Neuronal stem cell (in vitro differentiated cells): ENCODE data around the gene ZP4.
A peak's percentile ranks its signal among the peaks of the same experiment; 100 is the strongest.

Source experiments
- DNase-seq: peaks from one replicate; pipeline ENCODE4 v3.0.0-alpha.2; 2013; ENCODE audit warnings: low spot score
- H2AFZ ChIP-seq: one replicate; pipeline ENCODE4 v1.6.1; 2013; ENCODE audit warnings: mild to moderate bottlenecking, low read length, inconsistent platforms
- H2AK5ac ChIP-seq: 2 replicates; pipeline ENCODE4 v1.6.1; 2013; ENCODE audit warnings: low read depth, mild to moderate bottlenecking, inconsistent platforms, low read length, moderate library complexity, mixed read lengths
- H2BK120ac ChIP-seq: 2 replicates; pipeline ENCODE4 v1.6.1; 2013; ENCODE audit warnings: low read depth, mild to moderate bottlenecking, inconsistent platforms, low read length, moderate library complexity, mixed read lengths
- H2BK12ac ChIP-seq: one replicate; pipeline ENCODE4 v1.6.1; 2013; ENCODE audit warnings: low read length, inconsistent platforms
- H2BK15ac ChIP-seq: 2 replicates; pipeline ENCODE4 v1.6.1; 2013; ENCODE audit warnings: mild to moderate bottlenecking, low read length, inconsistent platforms, mixed read lengths
- H2BK5ac ChIP-seq: one replicate; pipeline ENCODE4 v1.6.1; 2013; ENCODE audit warnings: inconsistent platforms, mild to moderate bottlenecking, low read length, moderate library complexity
- H3K14ac ChIP-seq: one replicate; pipeline ENCODE4 v1.6.1; 2013; ENCODE audit warnings: low read length, inconsistent platforms
- H3K18ac ChIP-seq: 2 replicates; pipeline ENCODE4 v1.6.1; 2013; ENCODE audit warnings: low read length, inconsistent platforms
- H3K23ac ChIP-seq: 2 replicates; pipeline ENCODE4 v1.6.1; 2013; ENCODE audit warnings: low read depth, mild to moderate bottlenecking, mixed read lengths, low read length, inconsistent platforms; ENCODE audit not compliant: poor library complexity
- H3K27ac ChIP-seq: replicated peaks from 3 replicates; pipeline ENCODE4 v1.5.1; 2013; ENCODE audit warnings: low read length, inconsistent platforms
- H3K27me3 ChIP-seq, 3 experiments: 2 replicates each; pipeline ENCODE4 v1.6.1; 2013; ENCODE audit warnings: low read length in 3 of 3, mild to moderate bottlenecking in 2 of 3, inconsistent platforms in 1 of 3, low read depth in 1 of 3, mixed read lengths in 1 of 3, moderate library complexity in 1 of 3; ENCODE audit not compliant: control insufficient read depth in 3 of 3, insufficient read depth in 3 of 3
- H3K36me3 ChIP-seq, 2 donors: replicated peaks in 1 of 2; 2 replicates each; pipeline ENCODE4 v1.6.1; 2013; ENCODE audit warnings: low read length in 2 of 2; ENCODE audit not compliant: control insufficient read depth in 2 of 2, insufficient read depth in 2 of 2
- H3K4ac ChIP-seq: 2 replicates; pipeline ENCODE4 v1.6.1; 2013; ENCODE audit warnings: inconsistent platforms, mild to moderate bottlenecking, low read length, moderate library complexity
- H3K4me1 ChIP-seq, 2 donors: 1 replicate in 1 of 2; 2 replicates in 1 of 2; pipeline ENCODE4 v1.6.1; 2013; ENCODE audit warnings: low read length in 2 of 2, low read depth in 1 of 2; ENCODE audit not compliant: control insufficient read depth in 2 of 2, insufficient read depth in 1 of 2
- H3K4me2 ChIP-seq: one replicate; pipeline ENCODE4 v1.6.1; 2013; ENCODE audit warnings: mild to moderate bottlenecking, low read length, inconsistent platforms; ENCODE audit not compliant: insufficient read depth, poor library complexity, severe bottlenecking
- H3K4me3 ChIP-seq, 2 donors: 2 replicates each; pipeline ENCODE4 v1.5.1; 2013; ENCODE audit warnings: low read length in 2 of 2, mild to moderate bottlenecking in 2 of 2, inconsistent platforms in 1 of 2, moderate library complexity in 1 of 2
- H3K79me1 ChIP-seq: one replicate; pipeline ENCODE4 v1.6.1; 2013; ENCODE audit warnings: low read depth, mild to moderate bottlenecking, inconsistent platforms, low read length, moderate library complexity
- H3K9ac ChIP-seq: one replicate; pipeline ENCODE4 v1.6.1; 2013; ENCODE audit warnings: mild to moderate bottlenecking, low read depth, low read length, inconsistent platforms; ENCODE audit not compliant: poor library complexity
- H3K9me3 ChIP-seq, 2 donors: replicated peaks in 1 of 2; 2 replicates each; pipeline versions ENCODE3 to v1.6.1; 2013; ENCODE audit warnings: low read length in 2 of 2, mild to moderate bottlenecking in 2 of 2, inconsistent platforms in 1 of 2, low read depth in 1 of 2, mixed read lengths in 1 of 2, moderate library complexity in 1 of 2; ENCODE audit not compliant: control insufficient read depth in 2 of 2, insufficient read depth in 1 of 2
- H4K8ac ChIP-seq: one replicate; pipeline ENCODE4 v1.6.1; 2013; ENCODE audit warnings: low read depth, mild to moderate bottlenecking, inconsistent platforms, low read length, moderate library complexity
- H4K91ac ChIP-seq: one replicate; pipeline ENCODE4 v1.6.1; 2013; ENCODE audit warnings: low read length, low read depth, mild to moderate bottlenecking, inconsistent platforms; ENCODE audit not compliant: poor library complexity
- WGBS, 2 donors: extraction: QIAGEN DNeasy Blood & Tissue Kit; methylation state at CpG; one replicate each; pipeline ENCODE4 v1.1.7; 2013; ENCODE audit warnings: missing lambda C conversion rate in 2 of 2, mixed read lengths in 1 of 2; ENCODE audit not compliant: insufficient read length in 2 of 2, insufficient replicate concordance in 1 of 2; ENCODE audit errors: extremely low coverage in 2 of 2; 5-methylcytosine and 5-hydroxymethylcytosine counted together

Gene ZP4

GRCh38 chr1:237884237-237884636 is 6.5 kb downstream of the ZP4 start:
- H3K4me2 ChIP-seq, result no peak overlapping the region
- H2BK15ac ChIP-seq, result no peak overlapping the region
- H3K9me3 ChIP-seq, result no peaks in the 10 kb centered on the region
- H3K4ac ChIP-seq, result no peak overlapping the region
- no peak overlapping the region for H3K18ac ChIP-seq
- H4K8ac ChIP-seq, result no peak overlapping the region
- DNase-seq, result no peak
- H2AK5ac ChIP-seq, result no peak overlapping the region
- H3K79me1 ChIP-seq, result no peaks in the 10 kb centered on the region
- no peak overlapping the region for H2BK120ac ChIP-seq
- no peaks in the 10 kb centered on the region for H3K27me3 ChIP-seq
- no peaks in the 10 kb centered on the region for H3K36me3 ChIP-seq
- no peak overlapping the region for H2BK5ac ChIP-seq
- no peak overlapping the region for H2AFZ ChIP-seq
- H3K27ac ChIP-seq, result no peak overlapping the region
- H3K23ac ChIP-seq, result no peak overlapping the region
- no peak overlapping the region for H3K9ac ChIP-seq
- no peak overlapping the region for H4K91ac ChIP-seq
- H3K14ac ChIP-seq, result no peak overlapping the region
- WGBS, 2 donors, result no CpG with 5 or more reads among the region's 2 CpGs
- H3K4me1 ChIP-seq, result no peaks in the 10 kb centered on the region
- H3K4me3 ChIP-seq, result no peak overlapping the region
- H2BK12ac ChIP-seq, result no peak overlapping the region

GRCh38 chr1:237879195-237879594 is 11.5 kb downstream of the ZP4 start:
- no peak overlapping the region for H3K14ac ChIP-seq
- no peak overlapping the region for H3K23ac ChIP-seq
- no peaks in the 10 kb centered on the region for H3K36me3 ChIP-seq
- H3K4me2 ChIP-seq, result no peak overlapping the region
- no peak overlapping the region for H2AFZ ChIP-seq
- H3K4me1 ChIP-seq, result peaks cover 3 to 4% of the 10 kb centered on the region in 2 donors
- H4K91ac ChIP-seq, result no peak overlapping the region
- H2BK12ac ChIP-seq, result no peak overlapping the region
- no peak overlapping the region for H2BK5ac ChIP-seq
- H3K79me1 ChIP-seq, result no peaks in the 10 kb centered on the region
- H4K8ac ChIP-seq, result no peak overlapping the region
- no peak overlapping the region for H3K4ac ChIP-seq
- DNase-seq, result no peak
- no peak overlapping the region for H2BK15ac ChIP-seq
- H3K18ac ChIP-seq, result no peak overlapping the region
- no peaks in the 10 kb centered on the region for H3K9me3 ChIP-seq
- no peaks in the 10 kb centered on the region for H3K27me3 ChIP-seq
- H3K27ac ChIP-seq, result no peak overlapping the region
- H3K4me3 ChIP-seq, result no peak overlapping the region
- no peak overlapping the region for H3K9ac ChIP-seq
- H2BK120ac ChIP-seq, result no peak overlapping the region
- H2AK5ac ChIP-seq, result no peak overlapping the region

- no peaks in the 10 kb centered on the region for H3K9me3 ChIP-seq
- H2BK12ac ChIP-seq, result no peak overlapping the region
- no peak overlapping the region for H2BK15ac ChIP-seq
- no peak overlapping the region for H3K9ac ChIP-seq
- no peak overlapping the region for H3K18ac ChIP-seq
- no peak overlapping the region for H2AK5ac ChIP-seq
- H3K4me1 ChIP-seq, result peaks cover 5 to 9% of the 10 kb centered on the region in 2 donors
- no peaks in the 10 kb centered on the region for H3K36me3 ChIP-seq
- no peak overlapping the region for H3K14ac ChIP-seq
- no peak overlapping the region for H2BK5ac ChIP-seq
- no peak overlapping the region for H3K4me3 ChIP-seq
- H3K79me1 ChIP-seq, result no peaks in the 10 kb centered on the region
- H2AFZ ChIP-seq, result no peak overlapping the region
- no peaks in the 10 kb centered on the region for H3K27me3 ChIP-seq
- H3K23ac ChIP-seq, result no peak overlapping the region
- H3K4ac ChIP-seq, result no peak overlapping the region
- no peak overlapping the region for H3K4me2 ChIP-seq
- WGBS, 2 donors, result no CpG with 5 or more reads among the region's 1 CpG
- no peak for DNase-seq
- H4K8ac ChIP-seq, result no peak overlapping the region
- no peak overlapping the region for H3K27ac ChIP-seq
- H2BK120ac ChIP-seq, result no peak overlapping the region
- H4K91ac ChIP-seq, result no peak overlapping the region
These were observed 12.3 kb downstream of the ZP4 start for GRCh38 chr1:237878406-237878805.

- Histone ChIP-seq H3K27ac (peak overlapping the region; percentile 73), H3K9me3 (no peaks in the 10 kb centered on the region)
These were observed 13.1 kb downstream of the ZP4 start for GRCh38 chr1:237877631-237878030.

More at GRCh38 chr1:237877631-237878030, 13.1 kb downstream of the ZP4 start:
- no peak overlapping the region for H2BK12ac ChIP-seq
- H2BK15ac ChIP-seq, result no peak overlapping the region
- no peak overlapping the region for H3K23ac ChIP-seq
- H3K9ac ChIP-seq, result no peak overlapping the region
- H3K79me1 ChIP-seq, result no peaks in the 10 kb centered on the region
- H3K4me2 ChIP-seq, result no peak overlapping the region
- H3K14ac ChIP-seq, result no peak overlapping the region
- H3K27me3 ChIP-seq, result no peaks in the 10 kb centered on the region
- no peak overlapping the region for H2BK5ac ChIP-seq
- H2AK5ac ChIP-seq, result no peak overlapping the region
- DNase-seq, result peak; percentile 17
- no CpG with 5 or more reads among the region's 4 CpGs for WGBS, 2 donors
- H2AFZ ChIP-seq, result no peak overlapping the region
- H3K36me3 ChIP-seq, result no peaks in the 10 kb centered on the region
- no peak overlapping the region for H3K4me3 ChIP-seq
- no peak overlapping the region for H4K8ac ChIP-seq
- no peak overlapping the region for H4K91ac ChIP-seq
- no peak overlapping the region for H3K4ac ChIP-seq
- no peak overlapping the region for H2BK120ac ChIP-seq
- H3K18ac ChIP-seq, result no peak overlapping the region
- H3K4me1 ChIP-seq, result peaks cover 5 to 12% of the 10 kb centered on the region in 2 donors
